ENCODE results near the gene CD52.
"Not testable (repeated sequence)": the region's sequence is repeated elsewhere in the genome, so short reads cannot be mapped to it uniquely, and the experiment has no call there.

Gene CD52

GRCh38 chr1:26282401-26282918 lies 35.3 kb upstream of the CD52 start:
- peak in 2 of 42 donors; percentile 13 to 26 for DNase-seq
- intact Hi-C loops (cut with DNase I), result no loop called here

- DNase-seq, result no peak
- intact Hi-C loops (cut with DNase I), result no loop called here
These were observed 34.4 kb upstream of the CD52 start for GRCh38 chr1:26283279-26283853.

- intact Hi-C loops (cut with DNase I), result no loop called here
- peak in 1 of 42 donors; percentile 26 for DNase-seq
These were observed 33.7 kb upstream of the CD52 start for GRCh38 chr1:26283871-26284596.

- DNase-seq, result peak; percentile 63 to 96 (median 85)
- intact Hi-C loops (cut with DNase I), result no loop called here
These were observed 33.0 kb upstream of the CD52 start for GRCh38 chr1:26284597-26285347.

GRCh38 chr1:26285366-26286063 lies 32.2 kb upstream of the CD52 start:
- intact Hi-C loops (cut with DNase I), result no loop called here
- DNase-seq, result no peak

GRCh38 chr1:26286064-26286416 lies 31.7 kb upstream of the CD52 start:
- no peak for DNase-seq
- intact Hi-C loops (cut with DNase I), result no loop called here

GRCh38 chr1:26287033-26287711 lies 30.6 kb upstream of the CD52 start:
- intact Hi-C loops (cut with DNase I), result no loop called here
- DNase-seq, result no peak

- intact Hi-C loops (cut with DNase I), result no loop called here
These were observed 29.9 kb upstream of the CD52 start for GRCh38 chr1:26287811-26288210.

GRCh38 chr1:26288311-26288941 lies 29.3 kb upstream of the CD52 start:
- peak in 31 of 42 donors; percentile 29 to 86 (median 59) for DNase-seq
- intact Hi-C loops (cut with DNase I), result no loop called here

More at GRCh38 chr1:26287811-26288210, 29.9 kb upstream of the CD52 start:
- no peak for DNase-seq

- peak in 4 of 42 donors; percentile 6 to 51 (median 30) for DNase-seq
These were observed 28.3 kb upstream of the CD52 start for GRCh38 chr1:26289158-26290059.

GRCh38 chr1:26290122-26290881 lies 27.5 kb upstream of the CD52 start:
- DNase-seq, result no peak
- intact Hi-C loops (cut with DNase I), result no loop called here

More at GRCh38 chr1:26289158-26290059, 28.3 kb upstream of the CD52 start:
- intact Hi-C loops (cut with DNase I), result no loop called here

GRCh38 chr1:26290882-26291261 lies 26.9 kb upstream of the CD52 start:
- no peak for DNase-seq
- intact Hi-C loops (cut with DNase I), result no loop called here

GRCh38 chr1:26291433-26291832 lies 26.3 kb upstream of the CD52 start:
- intact Hi-C loops (cut with DNase I), result no loop called here
- no peak for DNase-seq

- no peak for DNase-seq
- intact Hi-C loops (cut with DNase I), result no loop called here
These were observed 25.8 kb upstream of the CD52 start for GRCh38 chr1:26291939-26292338.

- intact Hi-C loops (cut with DNase I); DNase-seq: not testable (repeated sequence)
These were observed 25.0 kb upstream of the CD52 start for GRCh38 chr1:26292735-26293134.

- no peak for DNase-seq
- intact Hi-C loops (cut with DNase I), result no loop called here
These were observed 23.8 kb upstream of the CD52 start for GRCh38 chr1:26293911-26294463.
